Measurements from ENCODE around the gene TGFB1. TPM values are rescaled to one million over a fixed set of nuclear protein-coding genes. Genes with fewer than 3 reads are reported as not detected.

TGFB1 gene
- total and polyA plus RNA-seq, 9 of the 15 experiments (the other 6 are each of a cell fraction or from before 2014, with no cell fraction given): 0.24 to 159 (median 17.2) TPM

GRCh38 chr19:41323430-41324125 lies 30.1 kb downstream of the TGFB1 start (continued):
- TF ChIP-seq REST (IDR thresholded peaks at IDR 0.05; ENCODE audit: borderline replicate concordance) (0 out of 2 replicates have a peak, but pooled peaks have one; percentile 22), REST (CRISPR knock-in tag; IDR thresholded peaks at IDR 0.05; ENCODE audit: low read depth) (peak; percentile 28; the same call in 1 of the 2 replicates), ZNF589 (CRISPR knock-in tag; IDR thresholded peaks at IDR 0.05; ENCODE audit: low read depth) (peak; percentile 88; the same call in 1 of the 2 replicates), ZNF707 (CRISPR knock-in tag; conservative IDR thresholded peaks at IDR 0.05) (no peak), RFX7 (CRISPR knock-in tag; IDR thresholded peaks at IDR 0.05) (no peak), BACH1 (tag; IDR thresholded peaks at IDR 0.05) (peak; percentile 78; the same call in 1 of the 2 replicates), USF2 (CRISPR knock-in tag; IDR thresholded peaks at IDR 0.05) (no peak), CEBPG (CRISPR knock-in tag; IDR thresholded peaks at IDR 0.05) (no peak), CEBPG (tag; conservative IDR thresholded peaks at IDR 0.05 in 1 of 2, IDR thresholded peaks at IDR 0.05 in 1 of 2) (no peak), ZNF217 (CRISPR knock-in tag; IDR thresholded peaks at IDR 0.05) (no peak), JUN (IDR thresholded peaks at IDR 0.05; ENCODE audit: borderline replicate concordance, low read depth, low read length) (peak; percentile 93), JUN (CRISPR knock-in tag; IDR thresholded peaks at IDR 0.05; ENCODE audit: borderline replicate concordance) (no peak; the same call in 1 of the 2 replicates), SNRNP70 (optimal IDR thresholded peaks at IDR 0.05; ENCODE audit: low read depth, low read length) (no peak), TCF7 (IDR thresholded peaks at IDR 0.05; ENCODE audit: borderline replicate concordance) (0 out of 2 replicates have a peak, but pooled peaks have one; percentile 31), ZNF224 (CRISPR knock-in tag; IDR thresholded peaks at IDR 0.05) (no peak), POLR2A (conservative IDR thresholded peaks at IDR 0.05) (peak; percentile 2; the same call in 1 of the 2 replicates), BRF2 (IDR thresholded peaks at IDR 0.05; ENCODE audit: borderline replicate concordance, insufficient read depth, insufficient read length) (no peak), SRSF1 (IDR thresholded peaks at IDR 0.05; ENCODE audit: low read depth, low read length) (no peak)
